D721Med (cell line): ENCODE results near the gene ZNRF3.

ENCODE experiments used
- DNase-seq: peaks from one replicate; pipeline ENCODE4 v3.0.0; 2011; ENCODE audit warnings: low spot score; ENCODE audit not compliant: insufficient read length
- FAIRE-seq: peaks from 2 replicates; lab custom pipeline; 2011; peaks lifted over from hg19 to GRCh38; lab: Jason Lieb, UNC
- TF ChIP-seq, protein P1 (sequence below): IDR thresholded peaks from 2 replicates; pipeline ENCODE4 v1.5.1; 2012; ENCODE audit warnings: mild to moderate bottlenecking, control low read depth; ENCODE audit not compliant: insufficient read depth; ENCODE audit errors: missing control alignments

Gene ZNRF3

GRCh38 chr22:28994522-28994921 lies 111.2 kb downstream of the ZNRF3 start:
- no peak for DNase-seq
- FAIRE-seq: no peak
- TF ChIP-seq, protein P1, sequence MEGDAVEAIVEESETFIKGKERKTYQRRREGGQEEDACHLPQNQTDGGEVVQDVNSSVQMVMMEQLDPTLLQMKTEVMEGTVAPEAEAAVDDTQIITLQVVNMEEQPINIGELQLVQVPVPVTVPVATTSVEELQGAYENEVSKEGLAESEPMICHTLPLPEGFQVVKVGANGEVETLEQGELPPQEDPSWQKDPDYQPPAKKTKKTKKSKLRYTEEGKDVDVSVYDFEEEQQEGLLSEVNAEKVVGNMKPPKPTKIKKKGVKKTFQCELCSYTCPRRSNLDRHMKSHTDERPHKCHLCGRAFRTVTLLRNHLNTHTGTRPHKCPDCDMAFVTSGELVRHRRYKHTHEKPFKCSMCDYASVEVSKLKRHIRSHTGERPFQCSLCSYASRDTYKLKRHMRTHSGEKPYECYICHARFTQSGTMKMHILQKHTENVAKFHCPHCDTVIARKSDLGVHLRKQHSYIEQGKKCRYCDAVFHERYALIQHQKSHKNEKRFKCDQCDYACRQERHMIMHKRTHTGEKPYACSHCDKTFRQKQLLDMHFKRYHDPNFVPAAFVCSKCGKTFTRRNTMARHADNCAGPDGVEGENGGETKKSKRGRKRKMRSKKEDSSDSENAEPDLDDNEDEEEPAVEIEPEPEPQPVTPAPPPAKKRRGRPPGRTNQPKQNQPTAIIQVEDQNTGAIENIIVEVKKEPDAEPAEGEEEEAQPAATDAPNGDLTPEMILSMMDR: no peak

DNA sequence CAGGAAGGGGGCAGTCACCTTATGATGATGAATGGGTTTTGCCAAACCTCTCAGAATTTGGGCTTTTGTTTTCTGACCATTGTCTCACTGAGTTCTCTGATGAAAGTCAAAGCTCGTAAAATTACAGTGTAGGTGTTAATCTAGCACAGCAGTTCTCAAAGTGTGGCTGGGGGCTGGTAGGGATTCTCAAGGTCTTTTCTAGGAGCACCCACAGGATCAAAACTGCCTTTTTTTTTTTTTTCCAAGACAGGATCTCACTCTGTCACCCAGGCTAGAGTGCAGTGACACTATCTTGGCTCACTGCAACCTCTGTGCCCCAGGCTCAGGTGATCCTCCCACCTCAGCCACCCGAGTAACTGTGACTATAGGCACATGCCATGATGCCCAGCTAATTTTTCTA lies 112.2 kb downstream of the ZNRF3 start:
- TF ChIP-seq, protein P1: no peak
- FAIRE-seq: no peak

DNA sequence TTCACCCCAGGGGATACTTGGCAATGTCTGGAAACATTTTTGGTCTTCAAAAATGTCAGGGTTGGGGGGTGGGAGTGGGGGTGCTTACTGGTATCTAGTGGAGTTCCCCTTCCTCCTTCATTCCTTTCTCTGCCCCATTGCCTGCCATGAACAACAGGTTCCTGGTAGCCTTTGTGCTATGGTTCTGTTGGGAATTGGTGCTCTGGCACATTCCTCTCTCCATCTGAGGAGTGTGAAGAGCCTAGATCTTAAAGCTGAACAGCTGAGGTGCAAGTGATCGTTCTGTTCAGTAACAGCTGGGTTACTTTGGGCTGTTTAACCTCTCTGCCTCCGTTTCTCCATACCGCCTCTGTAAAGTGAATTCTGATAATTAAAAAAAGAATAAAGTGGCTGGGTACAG lies 114.0 kb downstream of the ZNRF3 start:
- TF ChIP-seq, protein P1: no peak
- no peak for FAIRE-seq
- no peak for DNase-seq

More for the DNA sequence above, 112.2 kb downstream of the ZNRF3 start:
- no peak for DNase-seq

- DNase-seq: no peak
- FAIRE-seq: no peak
- TF ChIP-seq, protein P1: no peak
These were observed 115.3 kb downstream of the ZNRF3 start for GRCh38 chr22:28998681-28999080.

- FAIRE-seq (no peak), DNase-seq (no peak)
- TF ChIP-seq, protein P1: no peak
These were observed 116.1 kb downstream of the ZNRF3 start for GRCh38 chr22:28999510-28999909.

DNA sequence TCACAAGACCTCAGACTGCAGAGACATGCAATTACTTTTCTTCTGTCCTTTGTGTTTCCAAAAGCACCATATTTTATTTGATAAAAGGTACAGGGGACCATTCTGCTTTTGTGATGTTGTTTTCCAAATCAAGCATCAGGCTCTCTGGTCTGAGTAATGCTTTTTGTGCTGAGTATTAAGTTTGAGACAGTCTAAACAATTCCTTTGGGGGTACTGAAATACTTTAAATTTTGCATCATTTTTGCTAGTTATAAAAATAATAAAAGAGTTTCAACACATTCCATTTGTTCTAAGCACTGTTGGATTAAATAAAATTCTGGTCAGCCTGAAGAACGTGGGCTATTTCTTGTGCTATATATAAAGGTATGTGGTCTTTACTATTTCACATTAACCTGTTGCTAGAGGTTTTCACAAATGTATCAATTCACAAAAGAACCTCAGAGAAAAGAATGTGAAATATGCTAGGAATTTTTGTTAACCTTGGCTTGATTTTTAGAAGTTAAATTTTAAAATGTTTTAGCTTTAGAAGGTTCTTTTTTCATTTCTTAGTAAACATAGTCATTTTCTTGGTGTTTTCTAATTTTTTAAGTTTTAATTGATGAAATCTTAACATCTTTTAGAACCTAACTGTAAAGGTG lies 116.7 kb downstream of the ZNRF3 start:
- TF ChIP-seq, protein P1: no peak
- FAIRE-seq: no peak
- DNase-seq: no peak

GRCh38 chr22:29000641-29001040 lies 117.3 kb downstream of the ZNRF3 start:
- FAIRE-seq (no peak), DNase-seq (no peak)
- TF ChIP-seq, protein P1: no peak
